Measurements from ENCODE around the gene CCDC14.

GRCh38 chr3:123951522-123952447 is 9.2 kb downstream of the CCDC14 start:
- TF ChIP-seq CTCF (IDR thresholded peaks at IDR 0.05) = no peak
- TF ChIP-seq POLR2AphosphoS5 (IDR thresholded peaks at IDR 0.05) = no peak
